Measurements from ENCODE around the gene WIPF3.

Gene WIPF3

DNA sequence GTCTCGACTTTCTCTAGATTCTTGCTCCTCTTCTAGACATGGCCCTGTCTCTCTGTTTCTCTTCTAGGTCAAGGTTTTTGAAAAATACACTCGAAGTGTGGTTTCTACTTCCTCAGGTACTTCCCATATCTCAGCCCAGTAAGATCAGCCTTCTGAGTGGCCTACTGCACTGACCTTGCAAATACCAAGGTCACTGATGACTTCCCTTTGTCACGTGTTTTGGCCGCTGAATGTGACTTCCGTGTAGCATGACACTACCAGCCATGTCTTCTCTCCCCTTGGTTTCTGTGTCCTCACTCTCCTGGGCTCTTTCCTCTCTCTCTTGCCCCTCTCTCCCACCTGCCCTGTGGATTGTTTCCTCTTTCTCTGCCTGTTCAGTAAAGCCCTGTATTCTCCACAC lies 7.9 kb upstream of the WIPF3 start:
- TF ChIP-seq GATA3 (IDR thresholded peaks at IDR 0.05; ENCODE audit: low read depth, low read length) (no peak), GATA2 (IDR thresholded peaks at IDR 0.05; ENCODE audit: low read depth, low read length) (no peak)

DNA sequence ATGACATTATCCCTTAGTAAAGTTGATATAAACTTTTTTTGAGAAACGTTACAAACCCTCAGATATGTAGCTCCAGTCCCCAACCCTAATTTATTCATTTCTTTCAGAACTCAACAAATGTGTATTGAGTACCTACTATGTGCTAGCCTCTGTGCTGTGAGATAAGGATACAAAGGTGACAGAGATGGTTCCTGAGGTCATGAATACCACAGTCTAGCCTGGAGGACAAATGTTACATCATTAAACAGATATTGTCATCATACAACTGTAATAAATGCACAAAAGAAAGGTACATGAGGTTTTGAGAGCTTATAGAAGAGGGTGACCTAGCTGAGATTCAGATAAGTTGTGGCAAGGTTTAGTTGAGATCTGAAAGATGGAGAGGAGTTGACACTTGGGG lies 4.4 kb upstream of the WIPF3 start:
- no peak for TF ChIP-seq GATA2 (IDR thresholded peaks at IDR 0.05; ENCODE audit: low read depth, low read length)
- TF ChIP-seq GATA3 (IDR thresholded peaks at IDR 0.05; ENCODE audit: low read depth, low read length) = no peak

DNA sequence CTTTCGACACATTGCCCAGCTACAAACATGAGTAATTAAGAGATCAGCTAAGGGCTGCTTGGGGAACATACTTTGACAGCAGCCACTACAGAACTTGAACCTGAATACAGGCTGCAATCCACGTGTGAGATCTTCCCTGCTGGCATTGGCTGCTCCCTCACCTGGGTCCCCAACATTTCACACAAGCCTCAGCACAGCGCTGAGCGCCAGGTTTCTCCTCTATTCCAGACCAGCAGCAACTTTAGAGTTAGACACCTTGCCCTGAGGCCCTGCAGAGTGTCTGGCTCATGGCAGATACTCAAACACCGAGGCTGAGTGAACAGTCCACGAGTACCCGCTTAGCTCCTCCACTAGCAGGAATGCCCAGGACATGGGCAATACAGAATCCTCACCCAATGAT lies 1.3 kb upstream of the WIPF3 start:
- TF ChIP-seq GATA2 (IDR thresholded peaks at IDR 0.05; ENCODE audit: low read depth, low read length) = no peak
- TF ChIP-seq GATA3 (IDR thresholded peaks at IDR 0.05; ENCODE audit: low read depth, low read length) = no peak

DNA sequence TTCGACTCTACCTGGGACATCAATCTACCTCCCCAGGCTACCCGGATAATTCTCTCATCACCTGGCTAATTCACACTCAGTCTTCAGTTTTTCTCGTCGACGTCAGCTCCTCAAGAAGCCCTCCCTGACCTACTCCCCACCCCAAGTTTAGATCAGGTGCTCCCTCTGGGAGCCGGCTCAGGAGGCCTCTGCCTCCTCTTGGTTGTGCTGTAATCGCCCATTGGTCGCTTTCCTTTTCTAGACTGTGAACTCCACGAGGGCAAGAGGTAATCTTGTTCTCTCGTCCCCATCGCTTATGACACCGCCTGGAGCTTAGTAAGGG lies 461 bp upstream of the WIPF3 start:
- TF ChIP-seq GATA2 (IDR thresholded peaks at IDR 0.05; ENCODE audit: low read depth, low read length) = no peak
- TF ChIP-seq GATA3 (IDR thresholded peaks at IDR 0.05; ENCODE audit: low read depth, low read length) = no peak

DNA sequence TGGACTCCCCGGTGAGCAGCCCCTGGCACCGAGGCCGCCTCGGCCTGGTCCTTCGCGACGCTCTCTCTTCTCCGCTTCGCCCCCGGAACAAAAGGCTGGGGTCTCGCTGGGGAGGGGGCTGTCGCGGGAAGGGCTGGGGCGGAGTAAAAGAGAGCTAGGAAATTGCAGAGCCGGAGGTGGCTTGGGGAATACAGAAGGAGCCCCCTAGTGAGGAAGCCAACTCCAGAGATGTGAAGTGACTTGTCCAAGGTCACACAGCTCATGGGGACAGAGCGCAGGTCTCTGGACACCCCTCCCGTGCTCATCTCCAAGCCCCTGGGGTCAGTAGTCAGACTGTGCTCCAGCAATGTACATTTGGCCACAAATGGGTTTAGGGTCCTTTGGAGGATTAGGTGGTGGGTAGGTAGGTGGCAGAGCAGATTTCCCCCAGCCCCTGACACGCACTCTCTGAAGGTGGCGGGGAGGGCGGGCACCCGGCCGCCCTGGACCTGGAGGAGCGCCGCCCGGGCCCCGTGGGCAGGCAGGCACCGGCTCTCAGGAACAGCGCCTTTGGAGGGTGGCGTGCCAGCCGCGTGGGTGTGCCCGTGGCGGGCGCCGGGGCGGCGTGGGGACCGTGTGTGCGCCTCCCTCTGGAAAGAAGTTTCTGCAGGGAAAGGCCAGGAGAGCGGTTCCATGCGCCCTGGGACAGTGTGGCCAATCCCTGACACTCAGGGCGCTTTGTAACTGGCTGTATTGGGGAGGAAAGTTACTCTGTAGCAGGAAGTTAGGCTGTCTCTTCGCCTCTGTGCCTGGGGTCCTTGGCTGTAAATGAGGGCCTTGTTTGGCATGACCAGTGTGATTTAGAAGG lies 910 bp downstream of the WIPF3 start:
- no peak for TF ChIP-seq GATA2 (IDR thresholded peaks at IDR 0.05; ENCODE audit: low read depth, low read length)
- TF ChIP-seq GATA3 (IDR thresholded peaks at IDR 0.05; ENCODE audit: low read depth, low read length) = no peak

DNA sequence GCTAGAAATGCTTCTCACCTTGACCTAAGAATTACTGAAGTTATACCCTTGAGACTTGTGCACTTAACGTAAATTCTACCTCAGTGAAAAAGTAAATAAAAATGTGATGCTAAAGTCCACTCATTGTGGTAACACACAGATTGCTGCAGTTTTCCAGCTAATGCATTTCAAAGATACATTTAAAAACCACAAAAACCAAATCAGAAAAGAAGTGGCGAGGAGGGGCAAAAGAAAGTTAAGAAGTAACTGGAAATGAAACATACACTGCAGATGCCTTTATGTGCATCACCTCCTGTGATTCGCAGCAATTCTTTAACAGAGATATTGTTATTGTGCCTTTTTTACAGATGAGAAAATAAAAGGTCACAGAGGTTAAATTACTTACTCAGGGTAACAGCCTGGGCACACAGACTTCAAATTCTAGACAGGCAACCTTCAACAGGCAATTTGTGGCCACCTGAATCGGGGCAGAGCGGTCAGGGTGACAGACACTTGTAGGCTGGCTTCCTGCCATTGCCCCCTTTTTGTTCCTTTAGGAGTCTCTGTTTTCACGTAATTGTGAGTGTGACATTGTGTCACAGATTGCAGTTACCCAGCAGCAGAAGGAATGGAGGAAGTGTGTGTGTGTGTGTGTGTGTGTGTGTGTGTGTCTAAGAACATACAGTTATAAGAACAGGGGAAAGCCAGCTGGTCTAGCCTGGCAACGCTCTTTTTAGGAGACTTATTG lies 1.9 kb downstream of the WIPF3 start:
- no peak for TF ChIP-seq GATA3 (IDR thresholded peaks at IDR 0.05; ENCODE audit: low read depth, low read length)
- TF ChIP-seq GATA2 (IDR thresholded peaks at IDR 0.05; ENCODE audit: low read depth, low read length) = no peak

DNA sequence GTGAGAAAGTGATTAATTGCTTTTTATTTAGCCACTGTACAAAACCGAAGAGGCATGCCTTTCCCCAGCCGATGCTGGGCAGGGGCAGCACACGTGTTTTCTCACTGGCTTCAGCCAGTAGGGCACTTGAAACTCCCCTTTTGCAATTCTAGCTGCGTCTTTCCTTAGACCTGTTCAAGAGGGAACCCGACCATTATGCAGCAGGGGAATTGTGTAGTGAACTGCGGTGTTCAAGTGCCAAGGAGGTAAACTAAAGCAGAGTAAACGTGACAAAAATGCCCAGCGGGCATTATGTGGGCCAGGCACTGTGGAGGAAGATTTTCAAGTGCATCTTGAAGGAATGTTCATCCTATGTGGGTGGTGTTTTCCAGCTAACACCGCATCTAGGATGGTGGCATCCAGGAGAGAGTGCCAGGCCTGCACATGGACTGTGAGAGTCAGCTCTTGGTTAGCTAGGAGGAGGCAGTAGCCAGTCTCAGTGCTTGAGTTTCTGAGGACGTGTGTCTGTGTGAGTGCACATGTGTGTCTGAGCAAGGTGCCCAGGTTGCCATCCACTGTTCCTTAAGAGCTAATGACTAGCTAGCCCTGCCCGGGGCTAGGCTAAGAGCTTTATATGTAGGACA lies 3.3 kb downstream of the WIPF3 start:
- TF ChIP-seq GATA3 (IDR thresholded peaks at IDR 0.05; ENCODE audit: low read depth, low read length) (no peak), GATA2 (IDR thresholded peaks at IDR 0.05; ENCODE audit: low read depth, low read length) (no peak)

DNA sequence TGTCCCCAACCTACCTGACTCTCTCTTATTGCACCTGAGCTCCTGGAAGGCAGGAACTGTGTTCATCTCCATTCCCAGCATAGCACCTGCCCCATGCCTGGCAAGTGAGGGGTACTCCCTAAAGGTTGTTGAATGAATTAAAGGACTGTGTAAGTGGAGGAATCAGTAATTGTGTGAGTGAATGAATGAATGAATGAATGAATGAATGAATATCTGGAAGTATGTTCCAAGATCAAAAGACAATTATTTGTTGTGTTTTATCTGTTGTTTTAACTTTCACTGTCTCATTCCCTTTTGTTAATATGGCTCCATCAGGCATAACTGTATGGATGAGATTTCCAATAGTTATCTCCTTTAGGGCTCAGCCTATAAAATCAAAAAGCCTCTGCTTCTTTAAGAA lies 4.0 kb downstream of the WIPF3 start:
- no peak for TF ChIP-seq GATA3 (IDR thresholded peaks at IDR 0.05; ENCODE audit: low read depth, low read length)
- no peak for TF ChIP-seq GATA2 (IDR thresholded peaks at IDR 0.05; ENCODE audit: low read depth, low read length)

DNA sequence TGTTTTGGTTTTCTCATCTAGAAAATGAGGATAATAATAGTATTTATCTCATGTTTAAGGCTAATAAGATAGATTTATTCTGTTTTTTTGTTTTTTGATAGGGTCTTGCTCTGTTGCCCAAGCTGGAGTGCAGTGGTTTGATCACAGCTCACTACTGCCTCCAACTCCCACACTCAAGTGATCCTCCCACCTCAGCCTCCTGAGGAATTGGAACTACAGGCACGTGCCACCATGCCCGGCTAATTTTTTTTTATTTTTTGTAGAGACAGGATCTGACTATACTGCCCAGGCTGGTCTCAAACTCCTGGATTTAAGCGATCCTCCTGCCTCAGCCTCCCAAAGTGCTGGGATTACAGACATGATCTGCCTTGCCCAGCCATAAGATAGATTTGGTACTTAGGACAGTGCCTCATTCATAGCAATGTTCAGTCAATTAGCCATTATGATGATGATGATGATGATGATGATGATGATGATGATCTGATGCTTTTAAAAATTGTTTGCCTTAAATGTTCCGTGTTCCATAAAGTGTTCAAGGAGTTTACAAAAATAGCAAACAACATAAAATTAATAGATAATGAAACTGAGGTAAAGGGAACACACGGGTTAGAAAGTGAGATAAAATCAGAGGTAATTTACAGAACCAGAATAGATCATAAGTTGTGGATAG lies 4.6 kb downstream of the WIPF3 start:
- TF ChIP-seq GATA3 (IDR thresholded peaks at IDR 0.05; ENCODE audit: low read depth, low read length) (no peak), GATA2 (IDR thresholded peaks at IDR 0.05; ENCODE audit: low read depth, low read length) (no peak)

DNA sequence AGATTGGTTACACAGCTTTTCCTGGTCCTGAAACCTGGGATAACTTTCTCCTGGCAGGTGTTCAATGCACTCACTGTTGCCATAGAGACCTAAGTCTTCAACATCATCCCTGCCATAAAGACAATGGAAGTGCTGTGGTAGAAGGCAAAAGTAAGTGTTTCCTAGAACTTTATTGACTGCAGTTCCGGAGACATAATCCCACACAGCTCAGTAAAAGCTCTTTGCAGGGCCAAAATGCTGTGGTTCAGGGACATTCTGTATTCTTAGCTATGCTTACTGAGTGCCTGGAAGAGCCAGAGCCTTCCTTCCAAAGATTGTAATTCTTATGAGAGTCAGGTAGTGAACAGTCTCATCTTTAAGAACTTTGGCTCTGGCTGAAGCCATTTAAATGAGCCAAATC lies 5.3 kb downstream of the WIPF3 start:
- TF ChIP-seq GATA3 (IDR thresholded peaks at IDR 0.05; ENCODE audit: low read depth, low read length) (no peak), GATA2 (IDR thresholded peaks at IDR 0.05; ENCODE audit: low read depth, low read length) (no peak)

DNA sequence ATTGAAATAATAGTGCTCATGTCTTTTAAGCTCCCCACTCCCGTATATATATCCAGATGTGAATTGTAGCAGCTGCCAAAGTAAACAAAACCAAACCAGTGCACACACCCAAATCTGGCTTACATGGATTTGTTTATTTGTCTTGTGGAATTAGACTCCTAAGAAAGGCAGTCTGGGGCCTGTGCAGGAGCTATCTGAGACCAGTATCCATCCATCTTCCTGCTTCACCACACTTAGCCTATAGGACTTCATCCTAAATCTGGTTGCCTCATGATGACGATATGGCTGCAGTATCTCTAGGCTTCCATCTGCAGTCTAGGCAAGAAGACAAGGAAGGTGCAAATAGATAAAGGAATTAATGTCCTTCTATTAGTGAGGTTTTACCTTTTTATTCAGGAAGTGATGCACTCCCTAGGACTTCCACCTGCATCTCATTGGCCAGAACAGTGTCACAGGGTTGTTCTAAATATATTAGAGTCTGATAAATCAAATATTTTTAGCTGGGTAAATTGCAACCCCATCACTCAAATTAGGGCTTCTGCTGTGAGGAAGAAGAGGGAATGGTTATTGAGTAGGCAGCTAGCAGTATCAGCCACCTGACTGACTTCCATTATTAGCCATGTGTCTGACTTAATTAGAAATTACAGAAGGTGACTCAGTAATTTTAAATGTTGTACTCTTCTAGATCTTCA lies 6.0 kb downstream of the WIPF3 start:
- no peak for TF ChIP-seq GATA3 (IDR thresholded peaks at IDR 0.05; ENCODE audit: low read depth, low read length)
- no peak for TF ChIP-seq GATA2 (IDR thresholded peaks at IDR 0.05; ENCODE audit: low read depth, low read length)

DNA sequence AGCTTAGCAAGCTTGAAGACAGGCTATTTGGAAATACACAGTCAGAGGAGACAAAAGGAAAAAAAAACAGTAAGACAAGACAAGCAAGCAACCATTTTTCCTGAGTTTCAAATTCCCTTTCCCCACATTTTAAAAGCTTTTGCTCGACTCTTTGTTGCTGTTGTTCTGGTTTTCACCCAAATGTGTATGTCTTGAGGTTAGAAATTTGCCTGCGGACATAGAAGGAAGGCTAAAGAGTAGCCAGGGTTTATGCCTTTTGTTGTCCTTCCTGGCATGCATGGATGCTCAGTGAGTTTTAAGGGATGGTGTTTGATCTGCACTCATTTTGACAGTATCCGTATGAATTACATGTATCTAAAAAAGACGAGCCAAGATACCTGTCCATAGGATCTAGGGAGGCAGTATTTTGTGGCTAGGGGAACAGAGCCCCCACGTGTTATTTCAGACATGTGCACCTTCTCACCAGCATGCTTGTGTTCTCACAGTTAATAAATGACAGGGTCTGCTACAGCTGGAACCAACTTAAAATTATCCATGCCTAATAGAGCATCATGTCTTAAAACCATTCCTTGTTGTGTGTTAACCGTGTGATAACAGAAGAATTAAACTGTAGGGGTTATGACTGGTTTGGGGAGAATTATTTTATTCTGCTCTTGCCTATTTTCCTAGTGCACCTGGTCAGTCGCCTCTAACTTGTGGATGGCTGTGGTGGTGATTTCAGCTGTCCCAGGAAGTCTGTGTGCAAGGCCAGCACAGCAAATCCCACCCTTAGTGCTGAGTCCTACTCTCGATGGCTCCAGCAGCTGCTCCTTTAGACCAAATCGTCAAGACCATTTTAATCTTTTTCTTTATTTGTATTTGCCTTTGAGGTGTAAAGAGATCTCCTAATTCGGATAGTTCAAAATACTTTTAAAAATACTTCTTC lies 9.1 kb downstream of the WIPF3 start:
- TF ChIP-seq GATA3 (IDR thresholded peaks at IDR 0.05; ENCODE audit: low read depth, low read length) (no peak), GATA2 (IDR thresholded peaks at IDR 0.05; ENCODE audit: low read depth, low read length) (no peak)

DNA sequence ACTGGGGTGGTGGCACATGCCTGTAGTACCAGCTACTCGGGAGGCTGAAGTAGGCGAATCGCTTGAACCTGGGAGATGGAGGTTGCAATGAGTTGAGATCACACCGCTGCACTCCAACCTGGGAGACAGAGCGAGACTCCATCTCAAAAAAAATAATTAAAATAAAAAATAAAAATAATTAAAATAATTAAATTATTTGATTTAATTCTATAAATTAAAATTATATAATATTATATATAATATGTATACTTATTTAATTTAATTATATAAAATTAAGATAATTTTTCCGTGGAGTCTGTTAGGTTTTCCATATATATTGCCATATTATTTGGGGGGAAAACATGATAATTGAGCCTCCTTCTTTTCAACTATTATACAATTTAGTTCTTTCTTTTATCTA lies 12.0 kb downstream of the WIPF3 start:
- TF ChIP-seq GATA3 (IDR thresholded peaks at IDR 0.05; ENCODE audit: low read depth, low read length) (no peak), GATA2 (IDR thresholded peaks at IDR 0.05; ENCODE audit: low read depth, low read length) (no peak)
